ENCODE measurements around the gene RGS3. TPM values are rescaled to one million over a fixed set of nuclear protein-coding genes. Genes with fewer than 3 reads are reported as not detected.

RGS3 gene
- total RNA-seq, 1 donor from 2014 or later = 138 TPM

GRCh38 chr9:113598883-113599282 lies 135.4 kb downstream of the RGS3 start:
- intact Hi-C loops (cut with DNase I) = no loop called here
- no peak for ATAC-seq (ENCODE audit: poor library complexity)
- no peak for DNase-seq

- intact Hi-C loops (cut with DNase I) = no loop called here
- DNase-seq = no peak
- no peak for ATAC-seq (ENCODE audit: poor library complexity)
These were observed 136.1 kb downstream of the RGS3 start for GRCh38 chr9:113599646-113600022.

GRCh38 chr9:113600023-113600823 lies 136.7 kb downstream of the RGS3 start:
- DNase-seq (no peak), ATAC-seq (ENCODE audit: poor library complexity) (peak; percentile 49)
- intact Hi-C loops (cut with DNase I) = no loop called here

- no peak for DNase-seq
- ATAC-seq (ENCODE audit: poor library complexity) = no peak
- intact Hi-C loops (cut with DNase I) = no loop called here
These were observed 137.5 kb downstream of the RGS3 start for GRCh38 chr9:113600871-113601614.

GRCh38 chr9:113601656-113602055 lies 138.1 kb downstream of the RGS3 start:
- ATAC-seq (ENCODE audit: poor library complexity) (no peak), DNase-seq (no peak)
- intact Hi-C loops (cut with DNase I) = no loop called here

GRCh38 chr9:113602126-113603047 lies 138.9 kb downstream of the RGS3 start:
- peak; percentile 56 for ATAC-seq (ENCODE audit: poor library complexity)
- peak; percentile 88 for DNase-seq
- intact Hi-C loops (cut with DNase I) = no loop called here

- intact Hi-C loops (cut with DNase I) = no loop called here
- no peak for ATAC-seq (ENCODE audit: poor library complexity)
These were observed 139.5 kb downstream of the RGS3 start for GRCh38 chr9:113603048-113603375.

GRCh38 chr9:113603773-113604172 lies 140.2 kb downstream of the RGS3 start:
- intact Hi-C loops (cut with DNase I) = no loop called here
- ATAC-seq (ENCODE audit: poor library complexity) (no peak), DNase-seq (no peak)

More at GRCh38 chr9:113603048-113603375, 139.5 kb downstream of the RGS3 start:
- DNase-seq = no peak

- ATAC-seq (ENCODE audit: poor library complexity) = no peak
- intact Hi-C loops (cut with DNase I) = no loop called here
These were observed 140.9 kb downstream of the RGS3 start for GRCh38 chr9:113604393-113604792.

GRCh38 chr9:113606510-113606909 lies 143.0 kb downstream of the RGS3 start:
- DNase-seq = no peak
- ATAC-seq (ENCODE audit: poor library complexity) = no peak
- intact Hi-C loops (cut with DNase I) = no loop called here

More at GRCh38 chr9:113604393-113604792, 140.9 kb downstream of the RGS3 start:
- DNase-seq = no peak

- DNase-seq (no peak), ATAC-seq (ENCODE audit: poor library complexity) (no peak)
- intact Hi-C loops (cut with DNase I) = no loop called here
These were observed 144.7 kb downstream of the RGS3 start for GRCh38 chr9:113608082-113608685.

GRCh38 chr9:113609562-113610318 lies 146.2 kb downstream of the RGS3 start:
- DNase-seq = peak; percentile 92
- ATAC-seq (ENCODE audit: poor library complexity) = peak; percentile 95
- intact Hi-C loops (cut with DNase I) = no loop called here

- no peak for ATAC-seq (ENCODE audit: poor library complexity)
- DNase-seq = no peak
These were observed 148.1 kb downstream of the RGS3 start for GRCh38 chr9:113611461-113612215.

GRCh38 chr9:113612216-113612747 lies 148.8 kb downstream of the RGS3 start:
- no peak for DNase-seq
- no peak for ATAC-seq (ENCODE audit: poor library complexity)
- intact Hi-C loops (cut with DNase I) = no loop called here

More at GRCh38 chr9:113611461-113612215, 148.1 kb downstream of the RGS3 start:
- intact Hi-C loops (cut with DNase I) = no loop called here

GRCh38 chr9:113612828-113613227 lies 149.3 kb downstream of the RGS3 start:
- DNase-seq (no peak), ATAC-seq (ENCODE audit: poor library complexity) (no peak)
- intact Hi-C loops (cut with DNase I) = no loop called here

GRCh38 chr9:113613815-113614413 lies 150.4 kb downstream of the RGS3 start:
- DNase-seq (no peak), ATAC-seq (ENCODE audit: poor library complexity) (no peak)
- intact Hi-C loops (cut with DNase I) = no loop called here
